Measurements from ENCODE around the gene SH3GL2.

Gene SH3GL2

GRCh38 chr9:17578911-17579793 lies at the start of gene SH3GL2:
SH3GL2 (plus strand) TSS chr9:17579066.
- no peak within 1 kb of the TSS for H3K27ac ChIP-seq (ENCODE audit: low read length)
- H3K9ac ChIP-seq (ENCODE audit: low read depth, low read length), result peak within 1 kb of the TSS; percentile 28; the same call in 1 of the 2 replicates
- H3K27me3 ChIP-seq (ENCODE audit: insufficient read depth, low read length), result peaks cover 53% of the 10 kb centered on the region
- peak within 1 kb of the TSS; percentile 73 for H3K4me3 ChIP-seq (ENCODE audit: low read length)
- no peaks in the 10 kb centered on the region for H3K9me3 ChIP-seq (ENCODE audit: insufficient read depth, low read depth, low read length)
- H3K4me1 ChIP-seq (ENCODE audit: insufficient read depth, low read length), result no peaks in the 10 kb centered on the region
- no peaks in the 10 kb centered on the region for H3K36me3 ChIP-seq (ENCODE audit: insufficient read depth, low read depth, low read length)

- H3K9me3 ChIP-seq (ENCODE audit: insufficient read depth, low read depth, low read length), result no peaks in the 10 kb centered on the region
- H3K4me1 ChIP-seq (ENCODE audit: insufficient read depth, low read length), result no peaks in the 10 kb centered on the region
- no peaks in the 10 kb centered on the region for H3K27me3 ChIP-seq (ENCODE audit: insufficient read depth, low read length)
- no peaks in the 10 kb centered on the region for H3K36me3 ChIP-seq (ENCODE audit: insufficient read depth, low read depth, low read length)
- H3K27ac ChIP-seq (ENCODE audit: low read length), result no peak overlapping the region
- H3K4me3 ChIP-seq (ENCODE audit: low read length), result no peak overlapping the region
- no peak overlapping the region for H3K9ac ChIP-seq (ENCODE audit: low read depth, low read length)
Measured at GRCh38 chr9:17531642-17532254, 47.1 kb upstream of the SH3GL2 start.

GRCh38 chr9:17532461-17532860 lies 46.4 kb upstream of the SH3GL2 start:
- Histone ChIP-seq H3K4me3 (ENCODE audit: low read length) (no peak overlapping the region), H3K9ac (ENCODE audit: low read depth, low read length) (no peak overlapping the region), H3K9me3 (ENCODE audit: insufficient read depth, low read depth, low read length) (no peaks in the 10 kb centered on the region), H3K4me1 (ENCODE audit: insufficient read depth, low read length) (no peaks in the 10 kb centered on the region), H3K36me3 (ENCODE audit: insufficient read depth, low read depth, low read length) (no peaks in the 10 kb centered on the region), H3K27me3 (ENCODE audit: insufficient read depth, low read length) (no peaks in the 10 kb centered on the region), H3K27ac (ENCODE audit: low read length) (no peak overlapping the region)

DNA sequence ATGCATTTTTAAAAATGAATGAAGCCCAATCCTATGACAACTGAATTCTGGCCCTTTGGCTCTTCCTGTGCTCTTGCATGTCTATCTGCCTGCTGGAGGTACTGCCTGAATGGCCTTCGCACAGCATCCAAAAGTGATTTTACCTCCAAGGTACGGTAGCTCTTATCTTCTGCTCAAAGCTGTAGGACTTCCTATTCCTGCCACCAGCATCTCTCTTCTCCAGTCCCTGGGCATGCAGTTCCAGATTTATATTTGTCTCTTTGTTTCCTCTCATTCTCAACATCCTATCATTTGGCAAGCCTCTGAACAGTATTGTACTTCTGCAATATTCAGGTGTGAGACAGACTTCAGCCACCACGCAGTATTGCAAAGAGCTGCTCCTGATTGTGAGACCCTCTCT lies 43.7 kb upstream of the SH3GL2 start:
- no peak overlapping the region for H3K4me3 ChIP-seq (ENCODE audit: low read length)
- no peaks in the 10 kb centered on the region for H3K36me3 ChIP-seq (ENCODE audit: insufficient read depth, low read depth, low read length)
- no peak overlapping the region for H3K27ac ChIP-seq (ENCODE audit: low read length)
- H3K4me1 ChIP-seq (ENCODE audit: insufficient read depth, low read length), result no peaks in the 10 kb centered on the region
- peaks cover 12% of the 10 kb centered on the region; the same call in 1 of the 2 replicates for H3K9me3 ChIP-seq (ENCODE audit: insufficient read depth, low read depth, low read length)
- H3K9ac ChIP-seq (ENCODE audit: low read depth, low read length), result no peak overlapping the region
- no peaks in the 10 kb centered on the region for H3K27me3 ChIP-seq (ENCODE audit: insufficient read depth, low read length)

DNA sequence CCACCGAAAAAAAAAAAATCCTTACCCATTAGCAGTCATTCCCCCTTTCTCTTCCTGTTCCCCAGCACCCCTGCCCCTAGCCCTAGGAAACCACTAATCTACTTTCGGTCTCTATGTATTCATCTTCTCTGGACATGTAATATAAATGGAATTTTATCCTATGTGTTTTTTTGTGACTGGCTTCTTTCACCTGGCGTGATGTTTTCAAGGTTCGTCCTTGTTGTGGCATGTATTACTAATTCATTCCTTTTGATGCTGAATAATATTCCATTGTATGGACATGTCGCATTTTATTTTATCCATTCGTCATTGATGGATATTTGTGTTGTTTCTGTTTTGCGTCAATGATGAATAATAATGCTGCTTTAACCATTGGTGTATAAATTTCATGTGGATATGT lies 42.8 kb upstream of the SH3GL2 start:
- Histone ChIP-seq H3K27me3 (ENCODE audit: insufficient read depth, low read length) (no peaks in the 10 kb centered on the region), H3K9me3 (ENCODE audit: insufficient read depth, low read depth, low read length) (peaks cover 12% of the 10 kb centered on the region; the same call in 1 of the 2 replicates), H3K9ac (ENCODE audit: low read depth, low read length) (no peak overlapping the region), H3K27ac (ENCODE audit: low read length) (no peak overlapping the region), H3K4me3 (ENCODE audit: low read length) (no peak overlapping the region), H3K36me3 (ENCODE audit: insufficient read depth, low read depth, low read length) (no peaks in the 10 kb centered on the region), H3K4me1 (ENCODE audit: insufficient read depth, low read length) (no peaks in the 10 kb centered on the region)

- Histone ChIP-seq H3K4me1 (ENCODE audit: insufficient read depth, low read length) (no peaks in the 10 kb centered on the region), H3K36me3 (ENCODE audit: insufficient read depth, low read depth, low read length) (no peaks in the 10 kb centered on the region), H3K9me3 (ENCODE audit: insufficient read depth, low read depth, low read length) (no peaks in the 10 kb centered on the region)
Measured at GRCh38 chr9:17551023-17551422, 27.8 kb upstream of the SH3GL2 start.

GRCh38 chr9:17555362-17556054 lies 23.4 kb upstream of the SH3GL2 start:
- Histone ChIP-seq H3K9ac (ENCODE audit: low read depth, low read length) (no peak overlapping the region), H3K36me3 (ENCODE audit: insufficient read depth, low read depth, low read length) (no peaks in the 10 kb centered on the region), H3K4me3 (ENCODE audit: low read length) (no peak overlapping the region), H3K4me1 (ENCODE audit: insufficient read depth, low read length) (no peaks in the 10 kb centered on the region), H3K27ac (ENCODE audit: low read length) (no peak overlapping the region), H3K27me3 (ENCODE audit: insufficient read depth, low read length) (no peaks in the 10 kb centered on the region), H3K9me3 (ENCODE audit: insufficient read depth, low read depth, low read length) (no peaks in the 10 kb centered on the region)

More at GRCh38 chr9:17551023-17551422, 27.8 kb upstream of the SH3GL2 start:
- Histone ChIP-seq H3K27me3 (ENCODE audit: insufficient read depth, low read length) (no peaks in the 10 kb centered on the region), H3K9ac (ENCODE audit: low read depth, low read length) (no peak overlapping the region), H3K27ac (ENCODE audit: low read length) (no peak overlapping the region), H3K4me3 (ENCODE audit: low read length) (no peak overlapping the region)

DNA sequence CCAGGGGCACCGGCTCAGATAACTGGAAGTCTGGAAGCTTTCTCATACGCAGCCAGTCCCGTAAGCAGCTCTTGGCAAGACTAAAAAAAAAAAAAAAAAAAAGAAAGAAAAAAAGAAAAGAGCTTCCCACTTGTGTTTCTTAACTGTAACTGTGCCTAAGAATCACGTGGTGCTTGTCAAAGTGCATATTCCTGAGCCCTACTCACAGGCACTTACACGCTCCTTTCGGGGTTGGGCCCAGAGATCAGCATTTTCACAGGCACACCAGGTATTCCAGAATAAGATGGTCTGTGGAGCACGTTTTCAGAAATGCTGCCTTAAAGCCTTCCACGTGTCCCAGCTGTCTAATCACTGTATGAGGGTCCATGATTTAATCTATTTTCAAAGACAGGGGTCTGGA lies 22.6 kb upstream of the SH3GL2 start:
- H3K4me3 ChIP-seq (ENCODE audit: low read length), result no peak overlapping the region
- H3K9ac ChIP-seq (ENCODE audit: low read depth, low read length), result no peak overlapping the region
- H3K27ac ChIP-seq (ENCODE audit: low read length), result no peak overlapping the region
- no peaks in the 10 kb centered on the region for H3K4me1 ChIP-seq (ENCODE audit: insufficient read depth, low read length)
- H3K27me3 ChIP-seq (ENCODE audit: insufficient read depth, low read length), result no peaks in the 10 kb centered on the region
- no peaks in the 10 kb centered on the region for H3K9me3 ChIP-seq (ENCODE audit: insufficient read depth, low read depth, low read length)
- no peaks in the 10 kb centered on the region for H3K36me3 ChIP-seq (ENCODE audit: insufficient read depth, low read depth, low read length)

DNA sequence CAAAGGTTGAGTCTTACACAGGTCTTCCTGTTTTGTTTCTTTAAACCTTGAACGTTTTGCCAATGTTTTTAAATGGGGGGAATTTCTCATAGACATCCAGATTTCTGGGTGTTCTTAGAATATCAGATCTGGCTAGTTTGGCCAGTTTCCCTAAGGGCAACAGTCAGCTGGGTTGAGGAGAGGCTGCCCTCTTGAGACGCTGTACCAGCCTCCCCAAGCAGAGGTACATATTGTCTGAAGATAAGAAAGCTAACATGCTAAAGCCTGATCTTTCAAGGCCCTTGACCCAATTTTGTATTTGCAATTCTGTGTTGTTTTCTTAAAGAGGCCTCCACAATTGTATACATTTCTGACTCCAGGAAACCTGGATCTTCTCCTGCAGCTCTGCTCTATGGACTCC lies 21.9 kb upstream of the SH3GL2 start:
- Histone ChIP-seq H3K9me3 (ENCODE audit: insufficient read depth, low read depth, low read length) (no peaks in the 10 kb centered on the region), H3K36me3 (ENCODE audit: insufficient read depth, low read depth, low read length) (no peaks in the 10 kb centered on the region), H3K4me3 (ENCODE audit: low read length) (no peak overlapping the region)

GRCh38 chr9:17571825-17572224 lies 7.0 kb upstream of the SH3GL2 start:
- Histone ChIP-seq H3K4me3 (ENCODE audit: low read length) (no peak overlapping the region; the same call in 1 of the 2 replicates), H3K27ac (ENCODE audit: low read length) (no peak overlapping the region), H3K4me1 (ENCODE audit: insufficient read depth, low read length) (peaks cover 12% of the 10 kb centered on the region; the same call in 1 of the 2 replicates), H3K36me3 (ENCODE audit: insufficient read depth, low read depth, low read length) (no peaks in the 10 kb centered on the region), H3K9me3 (ENCODE audit: insufficient read depth, low read depth, low read length) (no peaks in the 10 kb centered on the region), H3K9ac (ENCODE audit: low read depth, low read length) (no peak overlapping the region), H3K27me3 (ENCODE audit: insufficient read depth, low read length) (peaks cover 6% of the 10 kb centered on the region)

More for the DNA sequence above, 21.9 kb upstream of the SH3GL2 start:
- H3K27ac ChIP-seq (ENCODE audit: low read length), result no peak overlapping the region
- H3K27me3 ChIP-seq (ENCODE audit: insufficient read depth, low read length), result no peaks in the 10 kb centered on the region
- H3K9ac ChIP-seq (ENCODE audit: low read depth, low read length), result no peak overlapping the region
- no peaks in the 10 kb centered on the region for H3K4me1 ChIP-seq (ENCODE audit: insufficient read depth, low read length)

GRCh38 chr9:17574342-17574741 lies 4.5 kb upstream of the SH3GL2 start:
- Histone ChIP-seq H3K36me3 (ENCODE audit: insufficient read depth, low read depth, low read length) (no peaks in the 10 kb centered on the region), H3K9ac (ENCODE audit: low read depth, low read length) (no peak overlapping the region; the same call in 1 of the 2 replicates), H3K4me3 (ENCODE audit: low read length) (no peak overlapping the region), H3K27ac (ENCODE audit: low read length) (no peak overlapping the region), H3K4me1 (ENCODE audit: insufficient read depth, low read length) (peaks cover 12% of the 10 kb centered on the region; the same call in 1 of the 2 replicates), H3K27me3 (ENCODE audit: insufficient read depth, low read length) (peaks cover 31% of the 10 kb centered on the region), H3K9me3 (ENCODE audit: insufficient read depth, low read depth, low read length) (no peaks in the 10 kb centered on the region)
